Measurements from ENCODE around the gene COA8. TPM values are rescaled to one million over a fixed set of nuclear protein-coding genes. Genes with fewer than 3 reads are reported as not detected.
A peak's percentile ranks its signal among the peaks of the same experiment; 100 is the strongest.

The COA8 gene
- total and polyA plus RNA-seq, 2 of the 13 experiments (the other 11 are each of a cell fraction or from before 2014, with no cell fraction given) = 10.9 to 25.1 TPM

GRCh38 chr14:103628221-103628683 lies 65.5 kb downstream of the COA8 start (continued):
- TF ChIP-seq PAXIP1 (CRISPR knock-in tag; conservative IDR thresholded peaks at IDR 0.05) (no peak; the same call in 1 of the 2 replicates), BRD4 (CRISPR knock-in tag; IDR thresholded peaks at IDR 0.05) (no peak; the same call in 1 of the 2 replicates), TAF15 (IDR thresholded peaks at IDR 0.05; ENCODE audit: low read depth, low read length, poor library complexity, severe bottlenecking) (peak; percentile 34), SKIL (CRISPR knock-in tag; IDR thresholded peaks at IDR 0.05; ENCODE audit: borderline replicate concordance) (peak; percentile 35; the same call in 1 of the 2 replicates), ZSCAN20 (CRISPR knock-in tag; IDR thresholded peaks at IDR 0.05; ENCODE audit: borderline replicate concordance) (no peak), MAFG (CRISPR knock-in tag; IDR thresholded peaks at IDR 0.05) (peak; percentile 87), AFF4 (CRISPR knock-in tag; IDR thresholded peaks at IDR 0.05) (no peak), ZNF687 (CRISPR knock-in tag; IDR thresholded peaks at IDR 0.05) (peak; percentile 88), ZEB1 (IDR thresholded peaks at IDR 0.05; ENCODE audit: insufficient replicate concordance, low read depth) (no peak), ZNF639 (CRISPR knock-in tag; conservative IDR thresholded peaks at IDR 0.05) (no peak), SNAPC2 (CRISPR knock-in tag; IDR thresholded peaks at IDR 0.05) (no peak), ZNF501 (CRISPR knock-in tag; IDR thresholded peaks at IDR 0.05) (peak; percentile 77; the same call in 1 of the 2 replicates)

Measured in HepG2 (cell line).